ENCODE results near the gene RDX.
"Not testable (repeated sequence)": the region's sequence is repeated elsewhere in the genome, so short reads cannot be mapped to it uniquely, and the experiment has no call there.

Gene RDX

DNA sequence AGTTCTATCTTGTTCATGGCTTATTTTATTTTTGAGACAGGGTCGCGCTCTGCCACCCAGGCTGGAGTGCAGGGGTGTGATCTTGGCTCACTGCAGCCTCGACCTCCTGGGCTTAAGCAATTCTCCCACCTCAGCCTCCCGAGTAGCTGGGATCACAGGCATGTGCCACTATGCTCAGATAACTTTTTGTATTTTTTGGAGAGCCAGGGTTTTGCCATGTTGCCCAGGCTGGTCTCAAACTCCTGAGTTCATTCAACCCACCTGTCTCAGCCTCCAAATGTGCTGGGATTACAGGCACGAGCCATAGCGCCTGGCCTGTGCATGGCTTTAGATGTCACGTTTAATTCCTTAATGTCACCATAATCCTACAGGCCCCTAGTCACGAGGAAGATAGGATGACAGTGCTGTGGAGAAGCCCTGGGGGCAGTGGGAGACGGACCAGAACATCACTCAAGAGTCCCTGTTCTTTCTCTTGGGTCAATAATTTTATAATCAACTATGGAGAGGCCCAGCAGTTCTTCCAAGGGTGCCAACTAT, 99.5 kb downstream of the RDX start:
- H3K4me3 ChIP-seq (ENCODE audit: low read length) = no peak overlapping the region
- no peaks in the 10 kb centered on the region for H3K36me3 ChIP-seq (ENCODE audit: control insufficient read depth, insufficient read depth, low read length, severe bottlenecking)
- no peaks in the 10 kb centered on the region for H3K9me3 ChIP-seq (ENCODE audit: control insufficient read depth, low read length)
- H3K27me3 ChIP-seq (replicated peaks; ENCODE audit: control insufficient read depth, insufficient read depth, low read length) = no peaks in the 10 kb centered on the region
- peaks cover 58% of the 10 kb centered on the region for H3K4me1 ChIP-seq (ENCODE audit: control insufficient read depth, insufficient read depth, low read length)
- no peak overlapping the region for H3K9ac ChIP-seq (ENCODE audit: low read length)
- no peak for DNase-seq (ENCODE audit: low read depth)

DNA sequence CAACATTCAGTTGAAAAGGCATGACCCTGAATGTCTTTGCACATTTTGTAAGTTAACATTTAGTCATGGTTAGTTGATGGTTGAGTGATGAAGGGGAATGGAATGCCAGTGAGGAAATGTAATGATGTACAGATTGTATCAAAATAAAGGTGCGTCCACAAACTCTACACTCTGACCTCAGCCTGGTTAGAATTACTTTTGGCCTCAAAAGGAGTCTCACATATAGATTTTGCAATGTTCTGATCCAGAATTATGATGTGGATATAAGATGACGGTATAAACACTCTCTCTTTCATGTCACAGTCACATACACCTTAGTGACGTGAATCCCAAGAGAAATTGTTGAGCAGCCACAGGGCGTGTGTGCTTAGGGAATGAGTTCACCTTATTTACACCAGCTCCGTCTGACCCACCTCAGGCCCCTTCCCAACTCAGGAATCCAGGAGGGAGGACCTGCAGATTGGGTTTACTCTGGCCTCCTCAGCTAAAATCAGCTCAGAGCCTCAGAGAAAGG, 100.1 kb downstream of the RDX start:
- peaks cover 58% of the 10 kb centered on the region for H3K4me1 ChIP-seq (ENCODE audit: control insufficient read depth, insufficient read depth, low read length)
- no peaks in the 10 kb centered on the region for H3K36me3 ChIP-seq (ENCODE audit: control insufficient read depth, insufficient read depth, low read length, severe bottlenecking)
- H3K9me3 ChIP-seq (ENCODE audit: control insufficient read depth, low read length) = no peaks in the 10 kb centered on the region
- no peak overlapping the region for H3K4me3 ChIP-seq (ENCODE audit: low read length)
- no peak overlapping the region for H3K9ac ChIP-seq (ENCODE audit: low read length)
- no peaks in the 10 kb centered on the region for H3K27me3 ChIP-seq (replicated peaks; ENCODE audit: control insufficient read depth, insufficient read depth, low read length)
- DNase-seq (ENCODE audit: low read depth) = peak; percentile 87

DNA sequence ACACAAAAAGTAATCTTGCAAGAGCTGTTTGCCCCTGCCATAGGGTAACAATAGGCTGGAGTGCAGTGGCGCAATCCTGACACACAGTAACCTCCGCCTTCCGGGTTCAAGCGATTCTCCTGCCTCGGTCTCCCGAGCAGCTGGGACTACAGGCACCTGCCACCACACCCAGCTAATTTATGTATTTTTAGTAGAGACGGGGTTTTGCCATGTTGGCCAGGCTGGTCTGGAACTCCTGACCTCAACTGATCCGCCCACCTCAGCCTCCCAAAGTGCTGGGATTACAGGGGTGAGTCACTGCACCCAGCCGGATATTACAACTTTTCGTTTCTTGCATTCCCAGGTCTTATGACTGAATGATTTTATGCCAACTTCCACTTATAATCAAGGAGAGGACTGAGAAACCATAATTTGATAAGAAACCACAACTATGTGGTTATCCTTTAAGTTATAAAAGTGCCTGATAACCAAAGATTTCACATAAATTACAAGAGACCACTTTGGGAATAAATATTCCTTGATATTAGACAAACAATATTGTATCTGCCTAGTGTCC, 102.1 kb downstream of the RDX start:
- Histone ChIP-seq H3K4me1 (ENCODE audit: control insufficient read depth, insufficient read depth, low read length) (peaks cover 48% of the 10 kb centered on the region), H3K9ac (ENCODE audit: low read length) (peak overlapping the region; percentile 55)
- H3K36me3 ChIP-seq (ENCODE audit: control insufficient read depth, insufficient read depth, low read length, severe bottlenecking); H3K9me3 ChIP-seq (ENCODE audit: control insufficient read depth, low read length); H3K4me3 ChIP-seq (ENCODE audit: low read length); H3K27me3 ChIP-seq (replicated peaks; ENCODE audit: control insufficient read depth, insufficient read depth, low read length): not testable (repeated sequence)
- peak; percentile 60 for DNase-seq (ENCODE audit: low read depth)

DNA sequence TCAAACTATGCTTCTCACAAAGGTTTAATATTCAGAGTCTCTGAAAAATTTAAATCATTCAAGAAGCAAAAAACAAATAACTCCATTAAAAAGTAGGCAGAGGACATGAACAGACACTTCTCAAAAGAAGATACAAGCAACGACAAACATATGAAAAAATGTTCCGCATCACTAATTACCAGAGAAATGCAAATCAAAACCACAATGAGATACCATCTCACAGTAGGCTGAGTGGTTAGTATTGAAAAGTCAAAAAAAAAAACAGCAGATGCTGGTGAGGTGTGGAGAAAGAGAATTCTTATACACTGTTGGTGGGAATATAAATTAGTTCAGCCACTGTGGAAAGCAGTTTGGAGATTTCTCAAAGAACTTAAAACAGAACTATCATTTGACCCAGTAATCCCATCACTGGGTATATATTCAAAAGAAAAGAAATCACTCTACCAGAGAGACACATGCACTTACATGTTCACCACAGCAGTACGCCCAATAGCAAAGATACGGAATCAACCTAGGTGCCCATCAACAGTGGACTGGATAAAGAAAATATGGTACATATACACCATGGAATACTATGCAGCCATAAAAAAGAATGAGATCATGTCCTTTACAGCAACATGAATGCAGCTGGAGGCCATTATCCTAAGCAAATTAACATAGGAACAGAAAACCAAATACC, 103.7 kb downstream of the RDX start:
- DNase-seq (ENCODE audit: low read depth); H3K27me3 ChIP-seq (replicated peaks; ENCODE audit: control insufficient read depth, insufficient read depth, low read length); H3K9ac ChIP-seq (ENCODE audit: low read length); H3K9me3 ChIP-seq (ENCODE audit: control insufficient read depth, low read length); H3K4me3 ChIP-seq (ENCODE audit: low read length); H3K36me3 ChIP-seq (ENCODE audit: control insufficient read depth, insufficient read depth, low read length, severe bottlenecking): not testable (repeated sequence)
- peaks cover 42% of the 10 kb centered on the region for H3K4me1 ChIP-seq (ENCODE audit: control insufficient read depth, insufficient read depth, low read length)

DNA sequence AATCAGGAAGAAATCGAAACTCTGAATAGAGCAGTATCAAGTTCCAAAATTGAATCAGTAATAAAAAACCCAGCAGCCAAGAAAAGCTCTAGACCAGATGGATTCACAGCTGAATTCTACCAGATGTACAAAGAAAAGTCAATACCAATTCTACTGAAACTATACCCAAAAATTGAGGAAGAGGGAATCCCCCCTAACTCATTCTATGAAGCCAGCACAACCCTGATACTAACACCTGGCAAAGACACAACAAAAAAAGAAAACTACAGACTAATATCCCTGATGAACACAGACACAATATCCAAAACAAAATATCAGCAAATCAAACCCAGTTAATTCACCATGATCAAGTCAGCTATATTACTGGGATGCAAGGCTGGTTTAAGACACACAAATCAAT, 105.5 kb downstream of the RDX start:
- Histone ChIP-seq H3K9me3 (ENCODE audit: control insufficient read depth, low read length) (no peaks in the 10 kb centered on the region), H3K4me3 (ENCODE audit: low read length) (no peak overlapping the region), H3K9ac (ENCODE audit: low read length) (no peak overlapping the region), H3K36me3 (ENCODE audit: control insufficient read depth, insufficient read depth, low read length, severe bottlenecking) (no peaks in the 10 kb centered on the region), H3K4me1 (ENCODE audit: control insufficient read depth, insufficient read depth, low read length) (peaks cover 30% of the 10 kb centered on the region), H3K27me3 (replicated peaks; ENCODE audit: control insufficient read depth, insufficient read depth, low read length) (no peaks in the 10 kb centered on the region)
- DNase-seq (ENCODE audit: low read depth) = no peak

DNA sequence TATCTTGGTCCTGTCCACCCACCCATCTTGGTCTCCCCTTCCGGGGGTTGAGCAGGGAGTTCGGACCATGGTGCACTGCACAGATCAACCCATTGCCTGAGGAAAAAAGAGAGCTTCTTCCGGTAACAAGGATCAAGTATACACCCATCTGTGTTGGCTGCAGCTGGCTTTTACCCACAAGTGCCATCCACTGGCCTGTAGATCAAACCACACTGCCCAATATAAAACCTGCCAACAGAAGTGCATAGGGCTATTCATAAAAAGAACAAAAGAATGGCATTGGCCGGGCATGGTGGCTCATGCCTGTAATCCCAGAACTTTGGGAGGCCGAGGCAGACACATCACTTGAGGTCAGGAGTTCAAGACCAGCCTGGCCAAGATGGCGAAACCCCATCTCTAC, 108.7 kb downstream of the RDX start:
- Histone ChIP-seq H3K4me1 (ENCODE audit: control insufficient read depth, insufficient read depth, low read length) (peaks cover 34% of the 10 kb centered on the region), H3K9me3 (ENCODE audit: control insufficient read depth, low read length) (no peaks in the 10 kb centered on the region), H3K27me3 (replicated peaks; ENCODE audit: control insufficient read depth, insufficient read depth, low read length) (no peaks in the 10 kb centered on the region), H3K36me3 (ENCODE audit: control insufficient read depth, insufficient read depth, low read length, severe bottlenecking) (no peaks in the 10 kb centered on the region), H3K4me3 (ENCODE audit: low read length) (no peak overlapping the region), H3K9ac (ENCODE audit: low read length) (no peak overlapping the region)
- DNase-seq (ENCODE audit: low read depth) = no peak

DNA sequence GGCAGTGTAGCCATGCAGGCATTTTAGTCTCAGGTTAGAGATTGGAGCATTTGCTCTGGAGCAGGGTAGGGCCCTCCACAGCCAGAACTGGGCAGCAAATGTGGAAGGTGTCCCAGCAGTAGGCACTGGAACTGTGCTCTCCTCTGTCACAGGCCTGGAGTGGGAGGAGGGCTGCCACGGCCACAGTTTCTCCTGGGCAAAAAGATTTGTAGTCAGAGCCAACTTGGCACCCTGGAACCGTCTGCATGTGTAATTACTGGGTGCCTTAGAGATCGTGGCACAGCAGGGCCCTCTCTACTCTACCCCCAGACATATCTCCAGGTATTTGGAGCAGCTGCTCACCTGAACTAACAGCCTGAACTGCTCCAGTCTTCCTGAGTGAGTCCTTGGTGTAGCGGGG, 109.5 kb downstream of the RDX start:
- DNase-seq (ENCODE audit: low read depth) = no peak
- Histone ChIP-seq H3K9me3 (ENCODE audit: control insufficient read depth, low read length) (no peaks in the 10 kb centered on the region), H3K4me3 (ENCODE audit: low read length) (no peak overlapping the region), H3K4me1 (ENCODE audit: control insufficient read depth, insufficient read depth, low read length) (peaks cover 36% of the 10 kb centered on the region), H3K27me3 (replicated peaks; ENCODE audit: control insufficient read depth, insufficient read depth, low read length) (no peaks in the 10 kb centered on the region), H3K36me3 (ENCODE audit: control insufficient read depth, insufficient read depth, low read length, severe bottlenecking) (no peaks in the 10 kb centered on the region), H3K9ac (ENCODE audit: low read length) (no peak overlapping the region)

DNA sequence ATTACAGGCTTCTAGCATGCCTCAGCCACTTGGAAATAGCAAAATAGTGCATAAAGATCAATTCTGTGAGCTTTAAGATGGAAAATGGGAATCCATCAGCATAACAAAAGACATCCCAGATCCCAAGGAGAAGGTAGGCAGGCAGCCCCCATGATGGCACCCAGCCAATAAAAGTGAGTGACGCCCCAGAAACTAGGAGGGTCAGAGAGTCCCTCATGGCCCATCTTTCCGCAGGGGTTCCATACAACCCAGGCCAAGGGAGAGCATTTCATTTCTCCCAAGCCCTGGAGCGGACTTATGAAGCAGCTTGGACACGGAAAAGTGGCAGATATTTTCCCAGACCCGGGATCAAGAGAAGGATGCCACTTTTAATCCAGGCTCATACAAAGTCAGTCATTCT, 110.0 kb downstream of the RDX start:
- Histone ChIP-seq H3K4me1 (ENCODE audit: control insufficient read depth, insufficient read depth, low read length) (peaks cover 36% of the 10 kb centered on the region), H3K4me3 (ENCODE audit: low read length) (no peak overlapping the region), H3K9me3 (ENCODE audit: control insufficient read depth, low read length) (no peaks in the 10 kb centered on the region), H3K27me3 (replicated peaks; ENCODE audit: control insufficient read depth, insufficient read depth, low read length) (no peaks in the 10 kb centered on the region), H3K36me3 (ENCODE audit: control insufficient read depth, insufficient read depth, low read length, severe bottlenecking) (no peaks in the 10 kb centered on the region), H3K9ac (ENCODE audit: low read length) (no peak overlapping the region)
- no peak for DNase-seq (ENCODE audit: low read depth)

DNA sequence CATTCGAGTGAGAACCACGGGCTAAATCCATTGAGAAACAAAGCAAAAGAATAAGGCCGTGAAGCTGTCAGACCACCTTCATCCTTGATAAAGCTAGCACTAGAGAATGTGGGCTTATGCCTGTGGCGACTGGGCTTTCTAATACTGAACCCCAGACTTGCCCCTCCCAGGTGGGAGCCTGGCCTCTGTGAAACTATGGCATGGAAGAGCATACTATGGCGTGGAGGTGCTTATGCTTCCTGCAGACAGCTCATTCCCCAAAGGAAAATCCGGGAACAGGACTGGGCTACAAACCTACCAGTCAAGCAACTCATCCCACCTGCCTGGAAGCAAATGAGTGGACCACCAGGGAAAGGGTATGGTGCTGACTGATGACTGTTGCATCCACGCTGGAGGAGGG, 110.8 kb downstream of the RDX start:
- Histone ChIP-seq H3K36me3 (ENCODE audit: control insufficient read depth, insufficient read depth, low read length, severe bottlenecking) (no peaks in the 10 kb centered on the region), H3K4me1 (ENCODE audit: control insufficient read depth, insufficient read depth, low read length) (peaks cover 36% of the 10 kb centered on the region), H3K4me3 (ENCODE audit: low read length) (peak overlapping the region; percentile 22), H3K9ac (ENCODE audit: low read length) (peak overlapping the region; percentile 63), H3K9me3 (ENCODE audit: control insufficient read depth, low read length) (no peaks in the 10 kb centered on the region), H3K27me3 (replicated peaks; ENCODE audit: control insufficient read depth, insufficient read depth, low read length) (no peaks in the 10 kb centered on the region)
- DNase-seq (ENCODE audit: low read depth) = no peak

DNA sequence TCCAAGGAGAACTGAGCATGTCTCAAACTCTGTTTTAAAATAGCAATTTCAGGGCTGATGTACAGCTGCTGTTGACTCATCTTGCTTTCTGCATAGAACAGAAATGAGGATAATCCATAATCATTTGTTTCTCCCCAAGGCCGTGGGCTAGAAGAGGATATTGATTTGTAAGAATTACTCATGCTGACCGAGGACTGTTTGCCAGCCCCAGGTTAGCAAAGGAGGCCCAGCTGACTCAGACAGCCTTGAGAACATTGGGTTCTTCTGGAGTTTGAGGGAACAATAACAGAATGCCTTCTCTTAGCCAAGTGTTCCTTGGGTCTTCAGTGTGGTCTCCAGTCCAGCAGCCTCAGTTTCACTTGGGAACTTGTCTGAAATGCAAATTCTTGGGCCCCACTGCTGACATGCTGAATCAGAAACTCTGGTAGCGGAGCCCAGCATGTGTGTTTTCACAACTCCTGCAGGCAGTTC, 111.3 kb downstream of the RDX start:
- peak; percentile 61 for DNase-seq (ENCODE audit: low read depth)
- Histone ChIP-seq H3K9me3 (ENCODE audit: control insufficient read depth, low read length) (no peaks in the 10 kb centered on the region), H3K4me3 (ENCODE audit: low read length) (peak overlapping the region; percentile 22), H3K4me1 (ENCODE audit: control insufficient read depth, insufficient read depth, low read length) (peaks cover 36% of the 10 kb centered on the region), H3K36me3 (ENCODE audit: control insufficient read depth, insufficient read depth, low read length, severe bottlenecking) (no peaks in the 10 kb centered on the region), H3K27me3 (replicated peaks; ENCODE audit: control insufficient read depth, insufficient read depth, low read length) (no peaks in the 10 kb centered on the region), H3K9ac (ENCODE audit: low read length) (peak overlapping the region; percentile 61)

DNA sequence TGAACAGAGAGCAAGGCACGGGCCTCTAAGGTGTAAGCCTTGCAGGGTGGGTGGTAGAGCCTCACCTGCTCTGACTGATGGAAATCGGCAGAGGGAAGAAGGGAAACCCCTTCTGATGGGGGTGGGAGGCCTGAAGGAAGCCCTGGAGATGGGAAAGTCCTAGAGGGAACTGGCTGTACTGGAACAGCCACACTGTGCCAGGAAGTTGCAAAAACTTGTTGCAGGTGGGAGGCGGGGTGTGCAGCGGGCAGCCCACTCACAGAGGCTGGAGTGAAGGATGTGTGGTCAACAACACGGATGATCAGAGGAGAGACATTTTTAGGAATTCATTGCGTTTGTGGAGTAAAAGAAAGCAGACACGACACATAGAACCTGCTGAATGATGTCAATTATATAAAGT, 112.0 kb downstream of the RDX start:
- H3K9me3 ChIP-seq (ENCODE audit: control insufficient read depth, low read length) = no peaks in the 10 kb centered on the region
- H3K27me3 ChIP-seq (replicated peaks; ENCODE audit: control insufficient read depth, insufficient read depth, low read length) = no peaks in the 10 kb centered on the region
- H3K4me3 ChIP-seq (ENCODE audit: low read length) = peak overlapping the region; percentile 8
- H3K9ac ChIP-seq (ENCODE audit: low read length) = peak overlapping the region; percentile 61
- no peaks in the 10 kb centered on the region for H3K36me3 ChIP-seq (ENCODE audit: control insufficient read depth, insufficient read depth, low read length, severe bottlenecking)
- no peak for DNase-seq (ENCODE audit: low read depth)
- H3K4me1 ChIP-seq (ENCODE audit: control insufficient read depth, insufficient read depth, low read length) = peaks cover 36% of the 10 kb centered on the region

Measured in adipocyte (in vitro differentiated cells).